ENCODE results near the gene EMC10.
"Not testable (repeated sequence)": the region's sequence is repeated elsewhere in the genome, so short reads cannot be mapped to it uniquely, and the experiment has no call there.

The EMC10 gene

DNA sequence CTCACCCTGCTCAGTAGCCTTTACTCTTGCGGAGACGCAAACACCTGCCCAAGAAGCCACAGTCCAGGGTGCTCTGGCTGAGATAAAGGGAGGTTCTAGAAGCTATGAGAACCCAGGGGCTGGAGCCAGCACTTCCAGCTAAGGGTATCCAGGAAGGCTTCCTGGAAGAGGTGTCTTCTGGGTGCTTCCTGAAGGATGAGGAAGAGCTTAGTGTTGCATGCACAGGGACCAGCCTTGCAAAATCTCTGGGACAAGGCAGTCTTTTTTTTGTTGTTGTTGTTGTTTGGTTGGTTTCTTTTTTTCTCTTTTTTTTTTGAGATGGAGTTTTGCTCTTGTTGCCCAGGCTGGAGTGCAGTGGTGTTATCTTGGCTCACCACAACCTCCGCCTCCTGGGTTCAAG, 23.1 kb upstream of the EMC10 start:
- no peak for DNase-seq

GRCh38 chr19:50455992-50456391, 20.3 kb upstream of the EMC10 start:
- DNase-seq, result no peak

GRCh38 chr19:50457300-50457699, 19.0 kb upstream of the EMC10 start:
- DNase-seq, result no peak

GRCh38 chr19:50458396-50459066, 17.8 kb upstream of the EMC10 start:
- DNase-seq, result peak; percentile 46

DNA sequence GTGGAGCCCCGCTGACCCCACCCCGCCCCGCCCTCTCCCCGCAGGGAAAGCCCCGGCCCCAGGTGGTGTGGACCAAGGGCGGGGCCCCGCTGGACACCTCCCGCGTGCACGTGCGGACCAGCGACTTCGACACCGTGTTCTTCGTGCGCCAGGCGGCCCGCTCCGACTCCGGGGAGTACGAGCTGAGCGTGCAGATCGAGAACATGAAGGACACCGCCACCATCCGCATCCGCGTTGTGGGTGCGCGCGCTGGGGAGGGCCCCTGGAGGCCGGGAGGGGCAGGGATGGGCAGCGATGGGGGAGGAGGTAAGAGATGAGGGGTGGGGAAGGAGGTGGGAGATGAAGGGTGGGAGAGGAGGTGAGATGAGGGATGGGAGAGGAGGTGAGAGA, 17.2 kb upstream of the EMC10 start:
- no peak for DNase-seq

- no peak for DNase-seq
Observed at GRCh38 chr19:50459638-50460037, 16.7 kb upstream of the EMC10 start.

- peak; percentile 71 for DNase-seq
Observed at GRCh38 chr19:50460161-50460765, 16.0 kb upstream of the EMC10 start.

DNA sequence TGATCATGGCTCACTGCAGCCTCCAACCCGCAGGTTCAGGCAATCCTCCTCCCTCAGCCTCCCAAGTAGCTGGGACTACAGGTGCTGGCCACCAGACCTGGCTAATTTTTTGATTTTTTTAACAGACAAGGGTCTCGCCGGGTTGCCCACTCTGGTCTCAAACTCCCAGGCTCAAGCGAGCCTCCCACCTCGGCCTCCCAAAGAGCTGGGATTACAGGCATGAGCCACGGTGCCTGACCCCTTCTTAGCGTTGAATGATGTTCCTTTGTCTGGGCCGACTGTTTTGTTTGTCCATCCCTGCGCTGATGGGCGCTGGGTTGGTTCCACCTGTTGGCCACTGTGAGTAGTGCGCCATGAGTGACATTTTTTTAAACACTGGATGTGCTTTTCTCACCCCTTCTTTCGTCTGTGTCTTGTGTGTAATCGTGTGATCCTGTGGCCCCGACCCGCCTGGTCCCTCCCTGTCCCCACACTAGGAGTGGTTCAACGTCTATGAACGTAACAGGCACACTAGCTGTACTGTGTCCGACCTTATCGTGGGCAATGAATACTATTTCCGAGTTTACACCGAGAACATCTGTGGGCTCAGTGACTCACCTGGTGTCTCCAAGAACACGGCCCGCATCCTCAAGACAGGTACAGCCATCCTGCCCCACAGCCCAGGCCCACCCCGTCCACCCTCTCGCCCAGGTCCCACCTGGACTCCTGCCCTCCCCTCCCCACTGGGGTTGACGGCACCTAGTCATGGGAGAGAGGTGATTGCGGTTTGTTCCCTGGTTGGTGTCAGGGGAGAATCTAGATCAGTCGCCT, 15.0 kb upstream of the EMC10 start:
- DNase-seq, result peak; percentile 88

GRCh38 chr19:50462970-50463369, 13.3 kb upstream of the EMC10 start:
- DNase-seq, result no peak

DNA sequence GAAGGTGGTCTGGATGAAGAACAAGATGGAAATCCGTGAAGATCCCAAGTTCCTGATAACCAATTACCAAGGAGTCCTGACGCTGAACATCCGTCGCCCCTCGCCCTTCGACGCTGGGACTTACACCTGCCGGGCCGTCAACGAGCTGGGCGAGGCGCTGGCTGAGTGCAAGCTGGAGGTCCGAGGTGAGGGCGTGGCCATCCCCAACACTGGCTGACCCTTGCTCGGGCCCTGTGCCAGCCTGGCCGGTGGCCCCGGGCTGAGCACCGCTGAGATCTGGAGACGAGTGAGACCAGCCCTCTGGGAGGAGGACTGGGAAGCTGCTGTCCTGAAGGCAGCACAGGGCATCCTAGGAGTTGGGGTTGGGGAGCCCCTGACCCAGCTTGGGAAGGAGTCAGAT, 12.0 kb upstream of the EMC10 start:
- no peak for DNase-seq

DNA sequence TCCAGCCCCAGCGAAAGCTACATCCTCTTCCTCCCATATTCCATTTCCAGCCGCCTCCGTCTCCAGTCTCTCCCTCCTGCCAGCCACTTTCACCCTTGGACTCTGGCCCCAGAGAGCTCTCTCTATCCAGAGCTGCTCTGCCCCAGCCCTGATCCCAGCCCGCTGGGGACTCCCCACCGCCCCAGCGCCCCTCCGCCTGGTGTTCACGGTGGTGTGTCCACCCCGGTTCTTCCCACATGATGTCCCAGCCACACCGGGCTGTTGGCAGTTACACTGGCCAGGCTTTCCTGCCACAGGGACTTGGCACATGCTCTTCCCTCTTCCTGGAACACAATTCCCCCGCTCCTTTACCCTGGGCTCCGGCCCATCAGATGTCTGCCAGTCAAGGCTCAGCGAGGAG, 11.3 kb upstream of the EMC10 start:
- DNase-seq, result no peak

DNA sequence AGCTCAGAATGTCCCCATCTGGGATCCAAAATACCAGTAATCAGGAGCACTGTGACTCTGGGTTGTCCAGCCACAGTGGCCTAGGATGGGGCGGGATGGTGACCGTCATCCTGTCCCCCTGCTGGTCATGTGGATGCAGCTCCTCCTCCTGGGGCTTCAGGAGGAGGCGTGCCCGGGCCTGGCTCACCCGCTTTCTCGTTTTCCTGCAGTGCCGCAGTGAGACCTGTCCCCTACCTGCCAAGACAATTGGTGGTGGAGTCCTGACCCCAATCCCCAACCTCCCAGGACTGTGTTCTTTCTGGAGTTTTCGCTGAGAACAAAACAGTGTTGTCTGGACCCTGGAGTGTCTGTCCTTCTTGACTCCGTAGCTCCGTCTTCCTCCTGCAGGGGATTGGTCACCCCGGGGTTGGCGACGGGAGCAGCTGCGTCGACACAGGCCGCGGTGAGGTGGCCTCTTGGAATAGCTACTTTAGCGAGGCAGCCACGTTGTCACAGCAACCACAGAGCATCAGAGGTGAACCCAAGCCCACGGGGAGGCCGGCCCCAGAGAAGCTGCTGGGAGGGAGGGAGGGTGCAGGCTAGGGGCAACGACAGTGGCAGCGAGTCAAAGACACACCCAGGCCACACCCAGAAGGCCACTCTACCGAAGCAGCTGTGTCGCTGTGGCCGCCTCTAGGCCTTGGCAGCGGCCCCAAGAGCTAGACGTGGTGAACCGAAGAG, 10.2 kb upstream of the EMC10 start:
- peak; percentile 79 for DNase-seq

GRCh38 chr19:50466706-50467039, 9.6 kb upstream of the EMC10 start:
- DNase-seq, result no peak

GRCh38 chr19:50467566-50467965, 8.7 kb upstream of the EMC10 start:
- DNase-seq, result no peak

DNA sequence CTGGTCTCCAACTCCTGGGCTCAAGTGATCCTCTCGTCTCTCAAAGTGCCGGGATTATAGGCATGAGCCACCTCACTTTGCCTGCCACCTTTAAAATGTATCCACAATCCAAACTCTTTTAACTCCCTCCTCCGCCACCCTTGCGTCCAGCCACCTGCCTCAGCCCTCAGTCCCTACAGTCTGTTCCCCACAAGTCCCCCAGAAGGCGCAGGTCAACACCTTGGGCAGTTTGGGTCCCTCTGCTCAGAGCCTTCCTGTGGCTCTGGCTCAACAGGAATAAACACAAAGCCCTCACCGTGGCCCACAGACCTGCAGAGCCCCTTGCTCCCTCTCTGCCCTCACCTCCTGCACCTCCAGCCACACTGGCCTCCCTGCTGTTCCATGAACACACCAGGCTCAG, 7.5 kb upstream of the EMC10 start:
- no peak for DNase-seq

DNA sequence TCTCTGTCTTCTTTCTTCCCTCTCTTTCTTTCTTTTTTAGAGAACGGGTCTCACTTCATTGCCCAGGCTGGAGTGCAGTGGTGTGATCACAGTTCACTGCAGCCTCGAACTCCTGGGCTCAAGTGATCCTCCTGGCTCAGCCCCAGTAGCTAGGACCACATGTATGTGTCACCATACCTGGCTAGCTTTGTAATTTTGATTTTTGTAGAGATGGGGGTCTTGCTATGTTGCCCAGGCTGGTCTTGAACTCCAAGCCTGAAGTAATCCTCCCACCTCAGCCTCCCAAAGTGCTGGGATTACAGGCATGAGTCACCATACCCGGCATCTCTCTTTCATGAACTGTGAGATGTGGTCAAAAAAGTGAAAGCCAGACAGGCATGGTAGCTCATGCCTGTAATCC, 3.0 kb upstream of the EMC10 start:
- DNase-seq, result not testable (repeated sequence)

- DNase-seq, result no peak
Observed at GRCh38 chr19:50475101-50475568, 1.2 kb upstream of the EMC10 start.

DNA sequence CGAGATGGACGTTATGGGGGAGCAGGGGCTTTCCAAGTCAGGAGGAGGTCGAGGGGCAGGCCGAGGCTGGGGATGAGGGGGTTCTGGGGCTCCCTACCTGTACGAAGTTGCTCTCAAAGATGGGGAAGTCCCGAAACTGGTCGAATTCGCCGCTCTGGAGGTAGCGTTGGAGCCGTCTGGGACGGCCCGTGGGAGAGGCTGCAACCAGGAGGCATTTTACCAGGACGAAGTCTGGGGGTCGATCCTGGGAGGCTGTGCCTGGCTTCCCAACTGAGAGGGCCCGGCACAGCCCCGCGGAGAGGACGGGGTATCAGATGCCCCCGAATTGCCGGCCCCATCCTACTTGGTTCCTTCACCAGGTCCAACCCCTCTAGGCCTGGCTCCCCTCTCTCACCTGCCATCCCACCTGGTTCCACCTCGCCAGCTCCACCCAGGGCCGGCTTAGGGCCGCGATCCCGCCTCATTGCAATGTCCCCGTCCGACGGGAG, 527 bp upstream of the EMC10 start:
- DNase-seq, result no peak

DNA sequence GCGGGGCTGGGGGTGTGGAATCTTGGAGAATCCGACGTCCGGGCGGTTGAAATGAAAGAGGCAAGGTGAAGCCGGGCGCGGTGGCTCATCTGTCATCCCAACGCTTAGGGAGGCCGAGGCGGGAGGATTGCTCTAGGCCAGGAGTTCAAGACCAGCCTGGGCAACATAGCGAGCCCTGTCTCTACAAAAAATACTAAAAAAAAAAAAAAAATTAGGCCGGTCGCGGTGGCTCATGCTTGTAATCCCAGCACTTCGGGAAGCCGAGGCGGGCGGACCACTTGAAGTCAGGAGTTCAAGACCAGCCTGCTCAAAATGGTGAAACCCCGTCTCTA, 566 bp downstream of the EMC10 start:
- no peak for DNase-seq

- DNase-seq, result no peak
Observed at GRCh38 chr19:50477751-50478515, 1.6 kb downstream of the EMC10 start.

DNA sequence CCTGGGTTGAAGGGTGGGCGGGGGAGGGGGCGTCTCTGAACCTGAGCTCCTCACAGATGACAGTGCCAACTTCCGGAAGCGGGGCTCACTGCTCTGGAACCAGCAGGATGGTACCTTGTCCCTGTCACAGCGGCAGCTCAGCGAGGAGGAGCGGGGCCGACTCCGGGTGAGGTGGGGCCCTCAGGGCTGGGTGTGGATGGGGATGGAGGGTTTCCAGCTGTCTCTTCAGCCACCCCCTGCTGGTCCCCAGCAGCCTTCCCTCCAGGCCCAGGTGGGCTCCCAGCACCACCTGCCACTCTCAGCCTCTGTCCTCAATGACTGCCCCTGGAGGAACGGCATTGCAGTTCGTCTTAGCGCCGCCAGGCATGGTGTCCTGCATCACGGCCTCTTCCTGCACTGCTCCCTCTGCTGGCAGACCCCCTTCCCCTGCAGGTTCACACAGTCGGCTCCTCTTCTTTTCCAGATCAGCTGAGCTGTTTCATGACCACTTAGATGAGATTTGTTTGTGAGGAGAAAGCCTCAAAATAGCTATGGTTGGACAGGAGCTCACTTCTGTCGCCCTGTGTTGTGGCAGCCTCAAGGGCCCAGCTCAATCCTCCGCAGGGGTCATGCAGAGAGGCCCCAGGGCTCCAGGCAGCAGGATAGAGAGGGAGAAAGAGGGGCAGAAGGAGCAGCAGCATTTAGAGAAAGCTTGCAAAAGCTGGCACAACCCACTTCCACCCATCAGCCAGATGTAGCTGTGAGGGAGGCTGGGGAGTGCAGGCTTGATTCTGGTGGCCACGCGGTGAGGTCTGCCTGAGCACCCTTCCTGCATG, 2.8 kb downstream of the EMC10 start:
- no peak for DNase-seq

DNA sequence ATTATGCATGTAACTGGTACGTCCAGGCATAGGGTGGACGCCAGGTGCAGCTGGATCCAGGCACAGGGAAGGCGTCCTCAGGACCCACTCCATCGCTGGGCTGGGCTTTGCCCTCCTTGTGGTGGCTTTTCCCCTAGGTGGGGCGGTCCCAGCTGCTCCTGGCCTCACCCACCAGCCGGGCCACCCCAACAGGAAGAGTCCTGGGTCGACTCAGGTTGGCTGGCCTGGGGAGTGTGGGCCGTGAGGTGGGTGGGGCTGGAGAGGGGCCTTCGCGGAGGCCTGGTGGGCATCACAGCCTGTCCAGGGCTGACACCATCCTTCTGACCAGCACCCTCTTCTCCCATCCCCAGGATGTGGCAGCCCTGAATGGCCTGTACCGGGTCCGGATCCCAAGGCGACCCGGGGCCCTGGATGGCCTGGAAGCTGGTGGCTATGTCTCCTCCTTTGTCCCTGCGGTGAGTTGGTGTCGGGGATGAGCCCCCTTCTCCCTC, 3.5 kb downstream of the EMC10 start:
- DNase-seq, result no peak
